Measurements from ENCODE around the gene CENPT.

Gene CENPT

GRCh38 chr16:67814567-67814966, 32.9 kb downstream of the CENPT start:
- Histone ChIP-seq H3K9me3 (replicated peaks in 1 of 11) (no peaks in the 10 kb centered on the region), H3K36me3 (no peaks in the 10 kb centered on the region), H3K4me2 (no peak overlapping the region), H3K27ac (no peak overlapping the region), H3K4me1 (peaks cover 0 to 4% (median 0%) of the 10 kb centered on the region in 10 experiments; a peak in 2 of 20 replicates), H3K27me3 (no peaks in the 10 kb centered on the region), H3K4me3 (no peak overlapping the region), H4K20me1 (no peaks in the 10 kb centered on the region), H3K9ac (no peak overlapping the region; a peak in 1 of 22 replicates)
- no peak for TF ChIP-seq Cebpa-rat (IDR thresholded peaks at IDR 0.05)

- Histone ChIP-seq H3K9me3 (replicated peaks in 1 of 11) (no peaks in the 10 kb centered on the region), H3K36me3 (no peaks in the 10 kb centered on the region), H3K27ac (no peak overlapping the region)
These were observed 35.6 kb downstream of the CENPT start for GRCh38 chr16:67811899-67812298.

GRCh38 chr16:67807148-67807682, 40.3 kb downstream of the CENPT start:
- peak overlapping the region; percentile 80 to 100 (median 92) for H3K4me3 ChIP-seq
- no peaks in the 10 kb centered on the region for H3K9me3 ChIP-seq (replicated peaks in 1 of 11)
- peaks cover under 1 to 17% (median 10%) of the 10 kb centered on the region in 11 experiments; a peak in 14 of 22 replicates for H4K20me1 ChIP-seq
- H3K27me3 ChIP-seq = no peaks in the 10 kb centered on the region
- peak overlapping the region in 10 of 11 experiments; percentile 78 to 89 (median 83); a peak in 18 of 22 replicates for H3K27ac ChIP-seq
- peak overlapping the region; percentile 50 to 95 (median 91); a peak in 21 of 22 replicates for H3K9ac ChIP-seq
- peak overlapping the region; percentile 64 to 93 (median 87) for H3K4me2 ChIP-seq
- peaks cover 10 to 30% (median 23%) of the 10 kb centered on the region in 11 experiments; a peak in 21 of 22 replicates for H3K36me3 ChIP-seq
- H3K4me1 ChIP-seq = peaks cover 41 to 45% (median 43%) of the 10 kb centered on the region in 10 experiments
- TF ChIP-seq Cebpa-rat (IDR thresholded peaks at IDR 0.05) = no peak

More at GRCh38 chr16:67811899-67812298, 35.6 kb downstream of the CENPT start:
- Histone ChIP-seq H3K4me3 (no peak overlapping the region), H4K20me1 (no peaks in the 10 kb centered on the region), H3K27me3 (no peaks in the 10 kb centered on the region), H3K4me2 (no peak overlapping the region), H3K9ac (no peak overlapping the region), H3K4me1 (peaks cover 6 to 11% (median 7%) of the 10 kb centered on the region in 10 experiments; a peak in 18 of 20 replicates)
- TF ChIP-seq Cebpa-rat (IDR thresholded peaks at IDR 0.05) = no peak

GRCh38 chr16:67806428-67807147, 40.9 kb downstream of the CENPT start, which contains the start of the genes RANBP10 and TSNAXIP1:
Gene RANBP10, minus strand, starts transcription at chr16:67806560. Its CDS starts 24 bp downstream, at chr16:67806536.
Gene TSNAXIP1, plus strand, starts transcription at chr16:67806889. Its CDS starts 261 bp downstream, at chr16:67807150.
- H3K36me3 ChIP-seq = peaks cover 16 to 36% (median 26%) of the 10 kb centered on the region in 11 experiments
- no peaks in the 10 kb centered on the region for H3K9me3 ChIP-seq (replicated peaks in 1 of 11)
- H4K20me1 ChIP-seq = peaks cover 7 to 23% (median 16%) of the 10 kb centered on the region in 11 experiments; a peak in 21 of 22 replicates
- peak within 1 kb of the TSS; percentile 94 to 100 (median 98) for H3K4me2 ChIP-seq
- H3K4me3 ChIP-seq = peak within 1 kb of the TSS; percentile 80 to 100 (median 92)
- TF ChIP-seq Cebpa-rat (IDR thresholded peaks at IDR 0.05) = peak in 3 of 11 experiments; percentile 29 to 40 (median 31); a peak in 3 of 22 replicates
- peak within 1 kb of the TSS; percentile 85 to 97 (median 92) for H3K9ac ChIP-seq
- peaks cover 47 to 51% (median 50%) of the 10 kb centered on the region in 10 experiments for H3K4me1 ChIP-seq
- H3K27ac ChIP-seq = peak within 1 kb of the TSS; percentile 78 to 89 (median 82)
- no peaks in the 10 kb centered on the region for H3K27me3 ChIP-seq

GRCh38 chr16:67805718-67806427, 41.6 kb downstream of the CENPT start:
- H3K9ac ChIP-seq = peak overlapping the region; percentile 85 to 97 (median 92)
- peak overlapping the region; percentile 94 to 100 (median 98) for H3K4me2 ChIP-seq
- no peaks in the 10 kb centered on the region for H3K9me3 ChIP-seq (replicated peaks in 1 of 11)
- peaks cover 14 to 30% (median 23%) of the 10 kb centered on the region in 11 experiments; a peak in 21 of 22 replicates for H4K20me1 ChIP-seq
- no peaks in the 10 kb centered on the region for H3K27me3 ChIP-seq
- H3K4me1 ChIP-seq = peaks cover 54 to 58% (median 57%) of the 10 kb centered on the region in 10 experiments
- peak overlapping the region; percentile 80 to 100 (median 92) for H3K4me3 ChIP-seq
- peak overlapping the region; percentile 78 to 89 (median 82) for H3K27ac ChIP-seq
- no peak for TF ChIP-seq Cebpa-rat (IDR thresholded peaks at IDR 0.05)
- peaks cover 23 to 43% (median 33%) of the 10 kb centered on the region in 11 experiments for H3K36me3 ChIP-seq

- Histone ChIP-seq H3K9ac (peak overlapping the region; percentile 85 to 97 (median 92); a peak in 21 of 22 replicates), H3K27me3 (no peaks in the 10 kb centered on the region), H3K4me3 (peak overlapping the region; percentile 80 to 100 (median 92)), H4K20me1 (peaks cover 23 to 39% (median 32%) of the 10 kb centered on the region in 11 experiments; a peak in 21 of 22 replicates), H3K4me2 (peak overlapping the region; percentile 94 to 100 (median 98)), H3K27ac (peak overlapping the region in 7 of 11 experiments; percentile 78 to 89 (median 84); a peak in 11 of 22 replicates), H3K4me1 (peaks cover 63 to 67% (median 65%) of the 10 kb centered on the region in 10 experiments), H3K36me3 (peaks cover 32 to 52% (median 41%) of the 10 kb centered on the region in 11 experiments), H3K9me3 (replicated peaks in 1 of 11) (no peaks in the 10 kb centered on the region)
- TF ChIP-seq Cebpa-rat (IDR thresholded peaks at IDR 0.05) = no peak
These were observed 42.5 kb downstream of the CENPT start for GRCh38 chr16:67804853-67805542.

- Histone ChIP-seq H3K9ac (peak overlapping the region in 3 of 11 experiments; percentile 92 to 97 (median 94); a peak in 4 of 22 replicates), H3K4me1 (peaks cover 64 to 69% (median 67%) of the 10 kb centered on the region in 10 experiments), H4K20me1 (peaks cover 28 to 46% (median 41%) of the 10 kb centered on the region in 11 experiments; a peak in 21 of 22 replicates), H3K27ac (peak overlapping the region in 3 of 11 experiments; percentile 78 to 88 (median 86); a peak in 5 of 22 replicates), H3K27me3 (no peaks in the 10 kb centered on the region), H3K9me3 (replicated peaks in 1 of 11) (no peaks in the 10 kb centered on the region), H3K4me2 (peak overlapping the region; percentile 0 to 100 (median 98); a peak in 18 of 22 replicates), H3K4me3 (peak overlapping the region in 2 of 10 experiments; percentile 87 to 99; a peak in 2 of 20 replicates), H3K36me3 (peaks cover 41 to 63% (median 52%) of the 10 kb centered on the region in 11 experiments)
- TF ChIP-seq Cebpa-rat (IDR thresholded peaks at IDR 0.05) = no peak
These were observed 43.6 kb downstream of the CENPT start for GRCh38 chr16:67803894-67804293.
